Endodermal cell (in vitro differentiated cells): ENCODE data around the gene PTPRCAP. TPM values are rescaled to one million over a fixed set of nuclear protein-coding genes. Genes with fewer than 3 reads are reported as not detected.

Source experiments
- DNase-seq: peaks from one replicate; pipeline ENCODE4 v3.0.0-alpha.2; 2017
- H3K27ac ChIP-seq: 2 replicates; pipeline ENCODE4 v1.5.1; 2013; ENCODE audit warnings: mild to moderate bottlenecking, low read depth, low read length, moderate library complexity
- H3K27me3 ChIP-seq: 2 replicates; pipeline ENCODE4 v1.6.1; 2013; ENCODE audit warnings: mild to moderate bottlenecking, low read length, moderate library complexity; ENCODE audit not compliant: insufficient read depth, control insufficient read depth, poor library complexity, severe bottlenecking
- H3K36me3 ChIP-seq: 2 replicates; pipeline ENCODE4 v1.7.0; 2013; ENCODE audit warnings: mild to moderate bottlenecking, low read length, moderate library complexity; ENCODE audit not compliant: control insufficient read depth, insufficient read depth
- H3K4me1 ChIP-seq: one replicate; pipeline ENCODE4 v1.7.0; 2013; ENCODE audit warnings: low read length; ENCODE audit not compliant: control insufficient read depth, insufficient read depth
- H3K4me3 ChIP-seq: 2 replicates; pipeline ENCODE4 v1.5.1; 2013; ENCODE audit warnings: mild to moderate bottlenecking, low read length, moderate library complexity
- H3K9ac ChIP-seq: 2 replicates; pipeline ENCODE4 v1.6.1; 2013; ENCODE audit warnings: mild to moderate bottlenecking, low read length, moderate library complexity; ENCODE audit not compliant: poor library complexity, severe bottlenecking; ENCODE audit errors: extremely low read depth
- H3K9me3 ChIP-seq: 2 replicates; pipeline ENCODE4 v1.6.1; 2013; ENCODE audit warnings: mild to moderate bottlenecking, low read length, moderate library complexity; ENCODE audit not compliant: control insufficient read depth
- H3K27ac Mint-ChIP-seq: 2 replicates; pipeline ENCODE4 v1.8.0; 2020; ENCODE audit warnings: mixed read lengths
- H3K27me3 Mint-ChIP-seq: 2 replicates; pipeline ENCODE4 v1.8.0; 2021; ENCODE audit warnings: mild to moderate bottlenecking, mixed read lengths; ENCODE audit not compliant: insufficient read depth
- H3K36me3 Mint-ChIP-seq: 2 replicates; pipeline ENCODE4 v1.8.0; 2020; ENCODE audit warnings: low read depth, mixed read lengths
- H3K4me1 Mint-ChIP-seq: 2 replicates; pipeline ENCODE4 v1.8.0; 2020; ENCODE audit warnings: mixed read lengths
- H3K4me3 Mint-ChIP-seq: 2 replicates; pipeline ENCODE4 v1.8.0; 2020; ENCODE audit warnings: mild to moderate bottlenecking, moderate library complexity, mixed read lengths
- H3K9me3 Mint-ChIP-seq: 2 replicates; pipeline ENCODE4 v1.8.0; 2020; ENCODE audit warnings: mild to moderate bottlenecking, mixed read lengths
- CTCF ChIP-seq: fragments of 200-600 bp; sonication (generic); conservative IDR thresholded peaks from 2 replicates; pipeline ENCODE4 v1.5.0; 2021; ENCODE audit warnings: antibody characterized with exemption, mild to moderate bottlenecking
- WGBS, 2 experiments: methylation state at CpG; one replicate each; pipeline versions ENCODE4 v1.1.5 to v1.1.7; 2013; ENCODE audit warnings: missing lambda C conversion rate in 2 of 2, mixed read lengths in 1 of 2; ENCODE audit not compliant: insufficient coverage in 1 of 2, insufficient read length in 1 of 2; 5-methylcytosine and 5-hydroxymethylcytosine counted together
- total RNA-seq, 2 donors: library from RNA; stranded (reverse); fragmentation: NEBNext Ultra II Directional in 1 of 2; extraction: Animal tissue kit (Norgen Biotek cat#: 25700) in 1 of 2; gene quantifications; 2 replicates in 1 of 2; 3 replicates in 1 of 2; pipeline ENCODE4 v1.2.1, GENCODE V29; 2021

Gene PTPRCAP
- total RNA-seq, 2 donors from 2014 or later: 2.1 TPM; not detected in 1

- Mint-ChIP-seq H3K4me1 (peaks cover 3% of the 10 kb centered on the region), H3K9me3 (no peaks in the 10 kb centered on the region), H3K27ac (no peak overlapping the region), H3K4me3 (no peak overlapping the region), H3K27me3 (no peaks in the 10 kb centered on the region), H3K36me3 (peaks cover 31% of the 10 kb centered on the region)
- TF ChIP-seq CTCF: no peak
- WGBS, 2 experiments: 94 to 98% methylated on average over 13 to 23 of the region's 23 CpGs
- Histone ChIP-seq H3K9ac (no peak overlapping the region), H3K4me3 (no peak overlapping the region), H3K36me3 (peaks cover 41% of the 10 kb centered on the region), H3K27ac (no peak overlapping the region), H3K4me1 (no peaks in the 10 kb centered on the region), H3K27me3 (no peaks in the 10 kb centered on the region), H3K9me3 (no peaks in the 10 kb centered on the region)
- no peak for DNase-seq
Observed at GRCh38 chr11:67434395-67434881, 3.0 kb downstream of the PTPRCAP start.

- Histone ChIP-seq H3K9ac (no peak overlapping the region), H3K4me1 (no peaks in the 10 kb centered on the region), H3K27me3 (no peaks in the 10 kb centered on the region), H3K9me3 (no peaks in the 10 kb centered on the region), H3K27ac (no peak overlapping the region), H3K4me3 (no peak overlapping the region), H3K36me3 (peaks cover 40% of the 10 kb centered on the region)
- DNase-seq: no peak
- Mint-ChIP-seq H3K36me3 (peaks cover 25% of the 10 kb centered on the region), H3K27me3 (no peaks in the 10 kb centered on the region), H3K4me1 (peaks cover 3% of the 10 kb centered on the region), H3K9me3 (no peaks in the 10 kb centered on the region), H3K4me3 (no peak overlapping the region), H3K27ac (no peak overlapping the region)
- TF ChIP-seq CTCF: no peak
- 95 to 97% methylated on average over 10 to 22 of the region's 22 CpGs for WGBS, 2 experiments
Observed at GRCh38 chr11:67433536-67434394, 3.7 kb downstream of the PTPRCAP start.

DNA sequence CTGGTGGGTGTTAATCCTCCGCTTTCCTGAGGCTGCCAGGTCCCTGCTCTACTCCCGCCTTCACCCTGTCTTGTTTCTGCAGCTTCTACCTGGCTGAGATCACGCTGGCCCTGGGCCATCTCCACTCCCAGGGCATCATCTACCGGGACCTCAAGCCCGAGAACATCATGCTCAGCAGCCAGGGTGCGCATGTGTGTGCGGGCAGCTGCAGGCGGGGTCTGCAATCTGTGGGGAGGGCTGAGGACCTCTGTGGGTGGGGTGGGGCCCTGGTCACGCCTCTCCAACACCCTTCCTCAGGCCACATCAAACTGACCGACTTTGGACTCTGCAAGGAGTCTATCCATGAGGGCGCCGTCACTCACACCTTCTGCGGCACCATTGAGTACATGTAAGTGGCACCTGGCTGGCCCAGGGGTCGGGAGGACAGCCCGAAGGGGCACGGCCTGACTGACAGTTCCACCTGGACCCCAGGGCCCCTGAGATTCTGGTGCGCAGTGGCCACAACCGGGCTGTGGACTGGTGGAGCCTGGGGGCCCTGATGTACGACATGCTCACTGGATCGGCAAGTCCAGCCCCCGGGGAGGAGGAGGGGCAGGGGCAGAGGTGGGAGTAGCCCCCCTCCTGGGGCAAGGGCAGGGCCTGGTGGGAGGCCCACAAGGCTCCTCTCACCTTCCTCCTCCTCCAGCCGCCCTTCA, 4.7 kb downstream of the PTPRCAP start:
- WGBS, 2 experiments: 91 to 94% methylated on average over 12 to 21 of the region's 22 CpGs
- peaks cover 25% of the 10 kb centered on the region for H3K36me3 Mint-ChIP-seq
- H3K27me3 Mint-ChIP-seq: no peaks in the 10 kb centered on the region
- H3K27ac Mint-ChIP-seq: no peak overlapping the region
- peaks cover 37% of the 10 kb centered on the region for H3K36me3 ChIP-seq
- H3K9me3 ChIP-seq: no peaks in the 10 kb centered on the region
- no peaks in the 10 kb centered on the region for H3K9me3 Mint-ChIP-seq
- H3K27ac ChIP-seq: no peak overlapping the region
- no peak for DNase-seq
- H3K4me1 ChIP-seq: peaks cover 3% of the 10 kb centered on the region
- TF ChIP-seq CTCF: no peak
- no peak overlapping the region for H3K4me3 ChIP-seq
- no peak overlapping the region for H3K9ac ChIP-seq
- H3K4me1 Mint-ChIP-seq: peaks cover 3% of the 10 kb centered on the region
- no peak overlapping the region for H3K4me3 Mint-ChIP-seq
- no peaks in the 10 kb centered on the region for H3K27me3 ChIP-seq
